T-cell (primary cell): ENCODE measurements around the gene ANTXRL. TPM values are rescaled to one million over a fixed set of nuclear protein-coding genes. Genes with fewer than 3 reads are reported as not detected.

Experiments
- ATAC-seq, 4 experiments: fragments of 200-7000 bp in 3 of 4; fragments of 150-1000 bp in 1 of 4; cut with Tn5 transposase; replicated peaks in 1 of 4; 1 replicate in 3 of 4; 2 replicates in 1 of 4; pipeline ENCODE4 v1.10.0; 2021; ENCODE audit warnings: moderate library complexity in 3 of 4, mild to moderate bottlenecking in 2 of 4, moderate number of reproducible peaks in 1 of 4
- CTCF ChIA-PET, 2 donors: fragments of 300-600 bp; sonication (Branson Sonifier 250); formaldehyde crosslinking; loops; one replicate each; lab custom pipeline; 2022; ENCODE audit warnings: antibody characterized with exemption in 2 of 2; lab: Charles Lee
- POLR2A ChIA-PET, 2 donors: fragments of 300-600 bp; sonication (Branson Sonifier 250); formaldehyde crosslinking; loops; one replicate each; lab custom pipeline; 2022; ENCODE audit warnings: antibody characterized with exemption in 2 of 2; lab: Charles Lee
- DNase-seq, 35 experiments: peaks; one replicate each; pipeline versions ENCODE4 v3.0.0 to v3.0.0-alpha.2; 2013 to 2023
- H3K27ac ChIP-seq: one replicate; pipeline ENCODE4 v1.5.1; 2013; ENCODE audit warnings: low read length
- H3K27me3 ChIP-seq, 2 experiments: replicated peaks in 1 of 2; 1 replicate in 1 of 2; 2 replicates in 1 of 2; pipeline versions ENCODE4 v1.6.1 to v1.7.0; 2013; ENCODE audit warnings: low read length in 1 of 2, mixed read lengths in 1 of 2; ENCODE audit not compliant: control insufficient read depth in 2 of 2, insufficient read depth in 2 of 2; ENCODE audit errors: extremely low read depth in 1 of 2
- H3K36me3 ChIP-seq, 2 donors: 1 replicate in 1 of 2; 2 replicates in 1 of 2; pipeline versions ENCODE4 v1.6.1 to v1.7.0; 2013; ENCODE audit warnings: low read length in 1 of 2; ENCODE audit not compliant: control insufficient read depth in 2 of 2, insufficient read depth in 1 of 2; ENCODE audit errors: extremely low read depth in 1 of 2
- H3K4me1 ChIP-seq, 2 experiments: 1 replicate in 1 of 2; 2 replicates in 1 of 2; pipeline versions ENCODE4 v1.6.1 to v1.7.0; 2013; ENCODE audit warnings: low read length in 2 of 2, mixed read lengths in 1 of 2; ENCODE audit not compliant: insufficient read depth in 2 of 2, control insufficient read depth in 1 of 2; ENCODE audit errors: extremely low read depth in 1 of 2
- H3K4me3 ChIP-seq, 2 donors: 1 replicate in 1 of 2; 2 replicates in 1 of 2; pipeline versions ENCODE4 v1.5.1 to v1.7.0; 2013; ENCODE audit warnings: mild to moderate bottlenecking in 2 of 2, low read length in 1 of 2, moderate library complexity in 1 of 2; ENCODE audit not compliant: control insufficient read depth in 1 of 2; ENCODE audit errors: extremely low read depth in 1 of 2
- H3K9me3 ChIP-seq: 2 replicates; pipeline ENCODE4 v1.7.0; 2013
- H3K27ac Mint-ChIP-seq, 2 donors: one replicate each; pipeline ENCODE4 v1.8.0; 2020 to 2021; ENCODE audit warnings: mild to moderate bottlenecking in 2 of 2, mixed read lengths in 2 of 2
- H3K27me3 Mint-ChIP-seq, 2 donors: one replicate each; pipeline ENCODE4 v1.8.0; 2021 to 2022; ENCODE audit warnings: mixed read lengths in 2 of 2
- H3K36me3 Mint-ChIP-seq: one replicate; pipeline ENCODE4 v1.8.0; 2021; ENCODE audit warnings: mixed read lengths
- H3K4me1 Mint-ChIP-seq, 3 donors: one replicate each; pipeline ENCODE4 v1.8.0; 2020 to 2022; ENCODE audit warnings: mixed read lengths in 3 of 3, mild to moderate bottlenecking in 1 of 3
- H3K4me3 Mint-ChIP-seq, 3 donors: one replicate each; pipeline ENCODE4 v1.8.0; 2020 to 2022; ENCODE audit warnings: mild to moderate bottlenecking in 3 of 3, mixed read lengths in 3 of 3, moderate library complexity in 3 of 3
- H3K9me3 Mint-ChIP-seq, 3 donors: one replicate each; pipeline ENCODE4 v1.8.0; 2020 to 2022; ENCODE audit warnings: mixed read lengths in 3 of 3
- WGBS: methylation state at CpG from one replicate; pipeline ENCODE4 v1.1.5; 2013; ENCODE audit warnings: missing lambda C conversion rate; ENCODE audit not compliant: insufficient coverage; 5-methylcytosine and 5-hydroxymethylcytosine counted together
- total RNA-seq, 35 experiments: library from RNA in 6 of 35; stranded (reverse) in 6 of 35; fragments of 120-200 nt in 1 of 35; gene quantifications; one replicate each; pipeline versions ENCODE4 v1.2.1 to v1.2.4 and lab custom pipeline; 2013 to 2026

The ANTXRL gene
- total RNA-seq, 5 donors from 2014 or later (not counting 1 experiment from before 2014, with no cell fraction given): 0.69 to 1.0 TPM; not detected in 3

- ChIA-PET CTCF (no interaction called here), POLR2A (no interaction called here)
- H3K9me3 Mint-ChIP-seq: no peaks in the 10 kb centered on the region
- no peaks in the 10 kb centered on the region for H3K27me3 ChIP-seq
- peaks cover 66% of the 10 kb centered on the region for H3K36me3 Mint-ChIP-seq
- H3K4me1 Mint-ChIP-seq: peaks cover 12 to 15% (median 14%) of the 10 kb centered on the region in 3 donors
- peaks cover 0 to 13% of the 10 kb centered on the region in 2 experiments for H3K4me1 ChIP-seq
- no peak overlapping the region for H3K4me3 ChIP-seq
- H3K9me3 ChIP-seq: no peaks in the 10 kb centered on the region
- no peaks in the 10 kb centered on the region for H3K27me3 Mint-ChIP-seq
- WGBS: no CpG with 5 or more reads among the region's 5 CpGs
- DNase-seq (no peak), ATAC-seq (no peak)
- peaks cover 7 to 70% of the 10 kb centered on the region in 2 donors for H3K36me3 ChIP-seq
- no peak overlapping the region for H3K27ac ChIP-seq
- H3K4me3 Mint-ChIP-seq: no peak overlapping the region
- H3K27ac Mint-ChIP-seq: no peak overlapping the region
Observed at GRCh38 chr10:46250481-46250880, 36.3 kb upstream of the ANTXRL start.

DNA sequence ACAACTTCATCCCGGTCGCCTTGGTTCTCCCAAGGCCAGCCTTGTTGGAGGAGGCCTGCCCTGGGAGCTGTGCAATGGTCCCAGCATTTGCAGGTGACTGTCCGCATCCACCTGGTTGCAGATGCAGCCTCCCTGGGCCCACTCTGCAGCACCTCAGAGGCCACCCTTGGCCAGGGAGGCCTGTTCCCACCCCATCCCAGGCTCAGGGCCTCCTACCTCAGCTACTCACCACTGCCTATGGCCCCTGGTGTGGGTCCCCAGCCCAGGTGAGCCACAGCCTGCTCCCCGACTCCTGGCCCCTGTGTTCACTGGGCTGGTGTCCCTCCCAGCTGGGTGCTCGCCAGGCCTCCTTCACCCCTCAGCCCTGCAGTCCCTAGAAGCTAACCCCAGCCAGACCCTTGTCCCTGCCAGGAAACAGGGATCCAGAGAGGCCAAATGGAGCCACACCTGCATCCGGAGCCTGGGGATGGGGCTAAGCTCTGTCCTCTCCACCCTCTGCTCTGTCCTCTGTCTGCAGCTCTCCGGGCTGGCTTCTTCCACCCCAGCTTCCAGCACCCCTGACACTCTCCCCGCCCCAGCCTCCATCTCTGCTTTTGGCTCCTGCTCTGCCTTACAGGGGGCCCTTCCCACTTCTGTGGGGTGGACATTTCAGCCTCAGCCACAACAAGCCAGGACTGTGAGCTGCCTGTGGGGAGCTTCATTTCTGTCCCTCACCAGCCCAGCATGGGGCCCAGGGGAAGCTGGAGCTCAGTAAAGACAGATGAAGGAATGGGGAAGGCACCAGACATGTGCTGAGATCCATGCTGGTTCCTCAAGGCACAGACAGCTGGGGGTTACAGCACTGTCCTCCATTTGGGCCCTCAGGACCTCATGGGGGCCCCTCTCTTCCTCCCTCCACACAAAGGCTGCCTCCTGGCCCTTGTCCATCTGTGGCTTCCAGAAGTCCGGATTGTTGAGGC lies 35.6 kb upstream of the ANTXRL start:
- Mint-ChIP-seq H3K27ac (peak overlapping the region in 1 of 2 donors; percentile 34), H3K4me1 (peaks cover 10 to 19% (median 16%) of the 10 kb centered on the region in 3 donors), H3K9me3 (no peaks in the 10 kb centered on the region), H3K36me3 (peaks cover 64% of the 10 kb centered on the region), H3K27me3 (no peaks in the 10 kb centered on the region), H3K4me3 (no peak overlapping the region)
- ChIA-PET CTCF (no interaction called here), POLR2A (interaction anchor here in 1 of 2 donors (1.1 kb wide), 1 partner anchor 9 kb away, joined by 3 read pairs; no protein-coding TSS in a partner anchor)
- peaks cover 6 to 74% of the 10 kb centered on the region in 2 donors for H3K36me3 ChIP-seq
- no peaks in the 10 kb centered on the region for H3K27me3 ChIP-seq
- H3K4me3 ChIP-seq: no peak overlapping the region
- ATAC-seq: no peak
- H3K27ac ChIP-seq: no peak overlapping the region
- 90% methylated on average over 8 of the region's 9 CpGs for WGBS
- peak in 1 of 35 experiments; percentile 23 for DNase-seq
- peaks cover 0 to 19% of the 10 kb centered on the region in 2 experiments for H3K4me1 ChIP-seq
- no peaks in the 10 kb centered on the region for H3K9me3 ChIP-seq

DNA sequence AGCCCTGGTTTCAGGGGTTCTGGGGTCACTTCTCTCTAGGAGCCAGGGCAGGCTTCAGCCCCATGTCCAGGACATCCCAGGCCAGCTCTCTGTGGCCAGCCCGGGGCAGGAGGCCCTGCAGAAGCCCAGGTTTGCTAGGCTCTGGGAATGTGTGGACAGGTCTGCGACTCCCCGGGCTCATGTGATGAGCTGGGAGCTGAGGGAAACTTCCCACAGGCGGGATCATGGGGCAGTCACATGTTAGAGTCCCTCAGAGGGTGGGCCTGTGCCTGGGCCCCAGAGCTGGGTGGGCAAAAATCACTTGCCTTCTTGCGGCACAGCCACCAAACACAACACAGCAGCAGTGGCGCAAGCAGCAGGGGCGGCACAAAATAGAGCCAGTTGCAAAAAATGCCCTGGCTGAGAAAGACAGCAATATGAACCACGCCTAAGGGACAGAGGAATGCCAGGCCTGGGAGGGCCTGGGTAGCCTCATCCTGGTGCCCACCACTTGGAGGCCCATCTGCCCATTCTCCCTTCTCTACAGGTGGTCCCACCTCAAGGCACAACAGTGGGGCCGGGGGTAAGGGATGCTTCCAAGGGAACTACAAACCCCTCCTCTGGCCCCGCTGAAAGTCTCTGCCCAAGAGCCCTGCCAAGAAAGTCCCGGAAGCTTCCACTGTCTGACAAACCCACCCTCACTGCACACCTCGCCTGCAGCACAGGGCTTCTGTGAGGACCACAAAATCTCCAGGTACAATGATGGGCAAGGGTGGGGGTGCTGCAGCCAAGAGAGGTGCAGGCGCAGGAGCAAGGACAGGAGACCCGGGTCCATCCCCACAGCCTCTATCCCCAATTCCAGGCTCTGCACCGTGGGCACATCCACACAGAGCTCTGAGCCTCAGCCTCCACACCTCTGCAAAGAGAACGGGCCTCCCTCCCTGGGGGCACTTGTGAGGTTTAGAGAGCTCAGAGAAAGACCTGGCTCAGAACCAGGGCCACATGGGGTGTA lies 34.6 kb upstream of the ANTXRL start:
- DNase-seq (peak in 1 of 35 experiments; percentile 23), ATAC-seq (no peak)
- Mint-ChIP-seq H3K27me3 (no peaks in the 10 kb centered on the region), H3K9me3 (no peaks in the 10 kb centered on the region), H3K36me3 (peaks cover 60% of the 10 kb centered on the region), H3K27ac (no peak overlapping the region), H3K4me1 (peaks cover 20 to 24% (median 23%) of the 10 kb centered on the region in 3 donors), H3K4me3 (no peak overlapping the region)
- Histone ChIP-seq H3K4me1 (peaks cover 0 to 22% of the 10 kb centered on the region in 2 experiments), H3K27me3 (no peaks in the 10 kb centered on the region), H3K4me3 (no peak overlapping the region), H3K36me3 (peaks cover 6 to 73% of the 10 kb centered on the region in 2 donors), H3K9me3 (no peaks in the 10 kb centered on the region), H3K27ac (no peak overlapping the region)
- ChIA-PET POLR2A (interaction anchor here in 1 of 2 donors (1.1 kb wide), 1 partner anchor 10 kb away, joined by 3 read pairs; no protein-coding TSS in a partner anchor), CTCF (no interaction called here)
- 96% methylated on average over 7 of the region's 16 CpGs for WGBS

DNA sequence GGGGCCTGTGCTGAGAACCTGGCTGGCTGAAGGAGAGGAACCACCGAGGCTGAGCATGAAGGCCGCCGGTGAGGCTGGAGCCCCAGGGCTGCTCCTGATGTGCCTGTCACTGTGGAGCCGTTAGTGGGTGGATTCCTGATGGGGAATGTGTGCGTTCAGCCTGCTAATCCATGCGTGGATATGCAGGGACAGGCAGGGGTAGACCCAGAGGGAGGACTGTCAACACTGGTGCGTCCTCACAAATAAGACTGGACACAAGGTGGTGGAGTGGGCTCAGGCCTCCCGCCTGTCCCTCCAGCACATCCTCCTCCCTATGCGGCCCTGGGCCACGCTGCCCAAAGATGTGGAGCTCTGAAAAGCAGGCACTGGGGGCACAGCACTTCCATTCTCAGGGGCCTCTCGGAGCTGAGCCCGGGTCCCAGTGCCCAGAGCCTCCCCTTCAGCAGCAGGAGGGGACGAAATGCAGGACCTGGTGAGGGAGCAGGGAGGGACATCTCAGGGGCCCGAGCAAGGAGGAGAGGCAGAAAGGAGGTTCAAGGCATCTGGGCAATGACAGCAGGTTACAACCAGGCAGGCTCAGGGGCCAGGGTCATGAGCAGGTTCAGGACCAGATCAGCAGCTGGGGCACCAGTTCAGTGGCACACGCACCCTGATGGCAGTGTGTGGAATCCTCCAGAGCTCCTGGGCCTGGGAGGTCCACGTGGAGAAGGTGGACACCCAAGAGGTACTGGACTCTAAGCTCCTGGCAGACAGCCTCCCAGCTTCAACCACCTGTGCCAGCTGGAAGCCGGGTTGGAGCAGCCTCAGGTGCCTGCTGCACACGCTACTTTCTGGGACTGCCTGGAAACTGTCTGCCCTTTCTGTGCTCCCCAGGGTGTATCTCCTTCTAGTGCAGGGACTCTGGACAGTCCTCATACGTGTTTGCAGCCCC lies 33.5 kb upstream of the ANTXRL start:
- Histone ChIP-seq H3K27ac (no peak overlapping the region), H3K4me3 (no peak overlapping the region), H3K27me3 (no peaks in the 10 kb centered on the region), H3K4me1 (peaks cover 0 to 19% of the 10 kb centered on the region in 2 experiments), H3K9me3 (no peaks in the 10 kb centered on the region), H3K36me3 (peaks cover 6 to 65% of the 10 kb centered on the region in 2 donors)
- Mint-ChIP-seq H3K4me1 (peaks cover 27 to 32% (median 32%) of the 10 kb centered on the region in 3 donors), H3K27ac (no peak overlapping the region), H3K9me3 (no peaks in the 10 kb centered on the region), H3K36me3 (peaks cover 55% of the 10 kb centered on the region), H3K4me3 (no peak overlapping the region), H3K27me3 (no peaks in the 10 kb centered on the region)
- no peak for DNase-seq
- ChIA-PET CTCF (no interaction called here), POLR2A (no interaction called here)
- ATAC-seq: no peak
- 91% methylated on average over 17 of the region's 19 CpGs for WGBS

- peaks cover 2 to 19% of the 10 kb centered on the region in 2 experiments for H3K4me1 ChIP-seq
- Mint-ChIP-seq H3K27me3 (no peaks in the 10 kb centered on the region), H3K27ac (no peak overlapping the region), H3K9me3 (no peaks in the 10 kb centered on the region), H3K36me3 (peaks cover 54% of the 10 kb centered on the region), H3K4me1 (peaks cover 33 to 37% (median 36%) of the 10 kb centered on the region in 3 donors), H3K4me3 (no peak overlapping the region)
- no peak overlapping the region for H3K4me3 ChIP-seq
- peaks cover 6 to 59% of the 10 kb centered on the region in 2 donors for H3K36me3 ChIP-seq
- CTCF ChIA-PET: no interaction called here
- ATAC-seq (no peak), DNase-seq (no peak)
- H3K27ac ChIP-seq: no peak overlapping the region
- POLR2A ChIA-PET: no interaction called here
- WGBS: 96% methylated on average over 5 of the region's 6 CpGs
- H3K9me3 ChIP-seq: no peaks in the 10 kb centered on the region
- no peaks in the 10 kb centered on the region for H3K27me3 ChIP-seq
Observed at GRCh38 chr10:46254007-46254383, 32.8 kb upstream of the ANTXRL start.
